ENCODE measurements around the gene ZMYND15. TPM values are rescaled to one million over a fixed set of nuclear protein-coding genes. Genes with fewer than 3 reads are reported as not detected.
A peak's percentile ranks its signal among the peaks of the same experiment; 100 is the strongest.

Gene ZMYND15
- total and polyA plus RNA-seq, 2 of the 13 experiments (the other 11 are each of a cell fraction or from before 2014, with no cell fraction given): 0.24 to 2.7 TPM

DNA sequence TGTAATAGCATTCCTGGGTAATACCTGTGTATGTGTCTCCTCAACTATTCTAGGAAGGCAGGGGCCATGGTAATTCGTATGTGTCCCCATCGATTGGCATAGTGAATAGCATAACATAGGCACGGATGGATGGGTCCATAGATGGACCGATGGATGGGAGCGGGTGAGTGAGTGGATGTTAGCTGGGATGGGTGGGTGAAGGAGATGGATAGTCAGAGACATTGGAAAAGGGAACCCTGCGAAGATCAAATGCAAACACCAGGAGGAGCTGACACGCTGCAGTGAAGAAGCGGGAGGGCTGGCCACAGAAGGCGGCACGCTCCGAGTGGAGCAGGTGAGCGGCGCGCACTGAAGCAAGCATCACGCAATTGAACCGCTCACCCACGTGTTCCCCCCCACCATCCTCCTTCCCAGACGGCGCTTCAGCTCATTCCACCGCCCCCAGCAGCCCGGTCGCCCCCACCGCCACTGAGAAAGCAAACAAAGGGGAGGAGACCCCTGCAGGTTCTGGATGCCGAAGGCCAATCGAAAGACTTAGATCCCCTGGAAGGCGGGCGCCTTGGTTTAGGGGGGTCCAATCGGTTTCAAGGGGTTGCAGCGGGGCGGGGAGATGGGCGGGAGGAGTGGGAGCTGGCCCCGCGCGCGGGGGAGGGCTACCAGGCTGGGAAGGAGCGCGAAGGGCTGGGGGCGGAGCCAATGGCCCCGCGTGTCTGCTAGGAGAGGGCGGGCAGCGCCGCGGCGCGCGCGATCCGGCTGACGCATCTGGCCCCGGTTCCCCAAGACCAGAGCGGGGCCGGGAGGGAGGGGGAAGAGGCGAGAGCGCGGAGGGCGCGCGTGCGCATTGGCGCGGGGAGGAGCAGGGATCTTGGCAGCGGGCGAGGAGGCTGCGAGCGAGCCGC, 29.6 kb upstream of the ZMYND15 start, which contains the start of gene ARRB2 (continued):
- TF ChIP-seq LRRFIP1 (CRISPR knock-in tag; conservative IDR thresholded peaks at IDR 0.05): 0 out of 2 replicates have a peak, but pooled peaks have one; percentile 52
- TF ChIP-seq, protein P1, sequence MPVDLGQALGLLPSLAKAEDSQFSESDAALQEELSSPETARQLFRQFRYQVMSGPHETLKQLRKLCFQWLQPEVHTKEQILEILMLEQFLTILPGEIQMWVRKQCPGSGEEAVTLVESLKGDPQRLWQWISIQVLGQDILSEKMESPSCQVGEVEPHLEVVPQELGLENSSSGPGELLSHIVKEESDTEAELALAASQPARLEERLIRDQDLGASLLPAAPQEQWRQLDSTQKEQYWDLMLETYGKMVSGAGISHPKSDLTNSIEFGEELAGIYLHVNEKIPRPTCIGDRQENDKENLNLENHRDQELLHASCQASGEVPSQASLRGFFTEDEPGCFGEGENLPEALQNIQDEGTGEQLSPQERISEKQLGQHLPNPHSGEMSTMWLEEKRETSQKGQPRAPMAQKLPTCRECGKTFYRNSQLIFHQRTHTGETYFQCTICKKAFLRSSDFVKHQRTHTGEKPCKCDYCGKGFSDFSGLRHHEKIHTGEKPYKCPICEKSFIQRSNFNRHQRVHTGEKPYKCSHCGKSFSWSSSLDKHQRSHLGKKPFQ (CRISPR knock-in tag; IDR thresholded peaks at IDR 0.05; ENCODE audit: insufficient replicate concordance): no peak
- no peak for TF ChIP-seq ETS1 (CRISPR knock-in tag; IDR thresholded peaks at IDR 0.05)
- TF ChIP-seq XBP1 (CRISPR knock-in tag; IDR thresholded peaks at IDR 0.05): no peak
- TF ChIP-seq ZNF232 (CRISPR knock-in tag; IDR thresholded peaks at IDR 0.05; ENCODE audit: borderline replicate concordance): no peak
- no peak for TF ChIP-seq NFE2L2 (IDR thresholded peaks at IDR 0.05; ENCODE audit: low read length)
- TF ChIP-seq NFRKB (IDR thresholded peaks at IDR 0.05): no peak
- TF ChIP-seq ZNF136 (CRISPR knock-in tag; IDR thresholded peaks at IDR 0.05; ENCODE audit: low read depth): no peak
- TF ChIP-seq ZNF883 (CRISPR knock-in tag; IDR thresholded peaks at IDR 0.05; ENCODE audit: not compliant biosample characterization): peak; percentile 27
- TF ChIP-seq AFF4 (CRISPR knock-in tag; IDR thresholded peaks at IDR 0.05): no peak
- TF ChIP-seq MIER2 (CRISPR knock-in tag; IDR thresholded peaks at IDR 0.05): no peak
- no peak for TF ChIP-seq ZKSCAN1 (IDR thresholded peaks at IDR 0.05; ENCODE audit: low read length)
- TF ChIP-seq RORA (CRISPR knock-in tag; IDR thresholded peaks at IDR 0.05): no peak
- TF ChIP-seq, protein P2, sequence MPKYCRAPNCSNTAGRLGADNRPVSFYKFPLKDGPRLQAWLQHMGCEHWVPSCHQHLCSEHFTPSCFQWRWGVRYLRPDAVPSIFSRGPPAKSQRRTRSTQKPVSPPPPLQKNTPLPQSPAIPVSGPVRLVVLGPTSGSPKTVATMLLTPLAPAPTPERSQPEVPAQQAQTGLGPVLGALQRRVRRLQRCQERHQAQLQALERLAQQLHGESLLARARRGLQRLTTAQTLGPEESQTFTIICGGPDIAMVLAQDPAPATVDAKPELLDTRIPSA (CRISPR knock-in tag; IDR thresholded peaks at IDR 0.05; ENCODE audit: borderline replicate concordance): 0 out of 2 replicates have a peak, but pooled peaks have one; percentile 32
- no peak for TF ChIP-seq ISL2 (CRISPR knock-in tag; IDR thresholded peaks at IDR 0.05)
- TF ChIP-seq ZNF335 (CRISPR knock-in tag; IDR thresholded peaks at IDR 0.05): 0 out of 2 replicates have a peak, but pooled peaks have one; percentile 35
- TF ChIP-seq ZNF207 (IDR thresholded peaks at IDR 0.05; ENCODE audit: borderline replicate concordance): no peak
- no peak for TF ChIP-seq ZNF784 (CRISPR knock-in tag; IDR thresholded peaks at IDR 0.05; ENCODE audit: borderline replicate concordance)
